HEK293T (cell line): ENCODE results near the gene RPL13.

Experiments used
- CTCF ChIA-PET: fragments of 350-600 bp; formaldehyde crosslinking; extraction: SDS; loops from one replicate; lab custom pipeline; 2021; ENCODE audit warnings: antibody characterized with exemption, inconsistent platforms; lab: Yijun Ruan, JAX
- POLR2A ChIA-PET: fragments of 350-600 bp; formaldehyde crosslinking; extraction: SDS; loops from one replicate; lab custom pipeline; 2020; ENCODE audit warnings: antibody characterized with exemption, inconsistent platforms; lab: Yijun Ruan, JAX
- DNase-seq: peaks from one replicate; pipeline ENCODE4 v3.0.0; 2012; ENCODE audit warnings: mixed read lengths; ENCODE audit errors: extremely low spot score
- ARNT ChIP-seq: fragments of 450-650 bp; IDR thresholded peaks from 2 replicates; pipeline ENCODE4 v1.6.1; 2017; ENCODE audit warnings: mild to moderate bottlenecking
- BHLHE40 ChIP-seq: fragments of 450-650 bp; IDR thresholded peaks from 2 replicates; pipeline ENCODE4 v1.6.1; 2016; ENCODE audit warnings: mild to moderate bottlenecking, moderate library complexity, borderline replicate concordance
- CTBP1 ChIP-seq: fragments of 450-650 bp; IDR thresholded peaks from 2 replicates; pipeline ENCODE4 v1.6.1; 2016; ENCODE audit warnings: borderline replicate concordance
- ELF4 ChIP-seq: fragments of 450-650 bp; IDR thresholded peaks from 2 replicates; pipeline ENCODE4 v1.6.1; 2017; ENCODE audit warnings: antibody characterized with exemption
- FOXA1 ChIP-seq: fragments of 450-650 bp; IDR thresholded peaks from 2 replicates; pipeline ENCODE4 v1.6.1; 2016; ENCODE audit warnings: mild to moderate bottlenecking
- FOXK2 ChIP-seq: fragments of 450-650 bp; IDR thresholded peaks from 2 replicates; pipeline ENCODE4 v1.6.1; 2016; ENCODE audit warnings: mild to moderate bottlenecking
- FOXM1 ChIP-seq: fragments of 450-650 bp; IDR thresholded peaks from 2 replicates; pipeline ENCODE4 v1.6.1; 2017; ENCODE audit warnings: mild to moderate bottlenecking, borderline replicate concordance
- HDGF ChIP-seq: fragments of 450-650 bp; IDR thresholded peaks from 2 replicates; pipeline ENCODE4 v1.6.1; 2017; ENCODE audit warnings: antibody characterized with exemption, borderline replicate concordance
- L3MBTL2 ChIP-seq: fragments of 450-650 bp; conservative IDR thresholded peaks from 2 replicates; pipeline ENCODE4 v1.6.1; 2016; ENCODE audit warnings: mild to moderate bottlenecking
- LEF1 ChIP-seq: fragments of 450-650 bp; IDR thresholded peaks from 2 replicates; pipeline ENCODE4 v1.6.1; 2017; ENCODE audit warnings: mild to moderate bottlenecking, borderline replicate concordance
- NFRKB ChIP-seq: fragments of 450-650 bp; IDR thresholded peaks from 2 replicates; pipeline ENCODE4 v1.6.1; 2016; ENCODE audit warnings: mild to moderate bottlenecking, moderate library complexity
- PKNOX1 ChIP-seq: fragments of 450-650 bp; IDR thresholded peaks from 2 replicates; pipeline ENCODE4 v1.6.1; 2016
- SP1 ChIP-seq: fragments of 450-650 bp; IDR thresholded peaks from 2 replicates; pipeline ENCODE4 v1.6.1; 2017
- SUZ12 ChIP-seq: fragments of 450-650 bp; IDR thresholded peaks from 2 replicates; pipeline ENCODE4 v1.6.1; 2016; ENCODE audit warnings: mild to moderate bottlenecking
- TARDBP ChIP-seq: fragments of 450-650 bp; IDR thresholded peaks from 2 replicates; pipeline ENCODE4 v1.6.1; 2016
- ZNF384 ChIP-seq: fragments of 450-650 bp; IDR thresholded peaks from 2 replicates; pipeline ENCODE4 v1.6.1; 2016

Gene RPL13

GRCh38 chr16:89547291-89547690 is 13.2 kb upstream of the RPL13 start:
- DNase-seq: no peak
- no peak for TF ChIP-seq TARDBP
- ChIA-PET CTCF (no interaction called here), POLR2A (no interaction called here)

GRCh38 chr16:89547860-89548259 is 12.6 kb upstream of the RPL13 start:
- no peak for TF ChIP-seq FOXM1
- TF ChIP-seq TARDBP: no peak
- TF ChIP-seq SUZ12: no peak
- TF ChIP-seq ARNT: no peak
- no peak for TF ChIP-seq BHLHE40
- TF ChIP-seq LEF1: no peak
- no peak for TF ChIP-seq SP1
- no peak for TF ChIP-seq NFRKB
- no peak for TF ChIP-seq CTBP1
- no peak for TF ChIP-seq ELF4
- TF ChIP-seq HDGF: no peak
- TF ChIP-seq FOXA1: no peak
- no peak for TF ChIP-seq ZNF384
- TF ChIP-seq L3MBTL2: no peak
- TF ChIP-seq FOXK2: no peak
- TF ChIP-seq PKNOX1: no peak
- CTCF ChIA-PET: interaction anchor here (1.5 kb wide), 1 partner anchor 10 kb away, joined by 5 read pairs; no protein-coding TSS in a partner anchor
- POLR2A ChIA-PET: no interaction called here
- DNase-seq: no peak

GRCh38 chr16:89548344-89549006 is 12.0 kb upstream of the RPL13 start:
- ChIA-PET POLR2A (no interaction called here), CTCF (interaction anchor here (1.5 kb wide), 1 partner anchor 9 kb away, joined by 5 read pairs; no protein-coding TSS in a partner anchor)
- TF ChIP-seq FOXM1: no peak
- TF ChIP-seq FOXA1: no peak
- no peak for TF ChIP-seq TARDBP
- TF ChIP-seq LEF1: no peak
- TF ChIP-seq L3MBTL2: no peak
- TF ChIP-seq SUZ12: no peak
- TF ChIP-seq ELF4: no peak
- TF ChIP-seq SP1: no peak
- no peak for TF ChIP-seq ZNF384
- no peak for TF ChIP-seq NFRKB
- no peak for TF ChIP-seq ARNT
- no peak for DNase-seq

GRCh38 chr16:89549007-89549700 is 11.3 kb upstream of the RPL13 start:
- no peak for DNase-seq
- no peak for TF ChIP-seq SUZ12
- no peak for TF ChIP-seq PKNOX1
- ChIA-PET CTCF (interaction anchor here (1.5 kb wide), 1 partner anchor 8 kb away, joined by 5 read pairs; no protein-coding TSS in a partner anchor), POLR2A (interaction anchor here (1.3 kb wide), 1 partner anchor 10 kb away, joined by 3 read pairs; no protein-coding TSS in a partner anchor)

- POLR2A ChIA-PET: interaction anchor here (1.3 kb wide), 1 partner anchor 9 kb away, joined by 3 read pairs; no protein-coding TSS in a partner anchor
- TF ChIP-seq ZNF384 (no peak), BHLHE40 (no peak)
- CTCF ChIA-PET: no interaction called here
- no peak for DNase-seq
Observed at GRCh38 chr16:89550421-89551007, 10.0 kb upstream of the RPL13 start.

GRCh38 chr16:89552329-89552728 is 8.2 kb upstream of the RPL13 start:
- ChIA-PET POLR2A (no interaction called here), CTCF (no interaction called here)
- TF ChIP-seq CTBP1: no peak
- no peak for TF ChIP-seq FOXA1
- TF ChIP-seq LEF1: no peak
- no peak for DNase-seq

- ChIA-PET POLR2A (no interaction called here), CTCF (interaction anchor here (0.9 kb wide), 1 partner anchor 244 kb away, joined by 3 read pairs; no protein-coding TSS in a partner anchor)
- no peak for TF ChIP-seq ZNF384
- TF ChIP-seq SUZ12: no peak
- no peak for TF ChIP-seq BHLHE40
- no peak for TF ChIP-seq L3MBTL2
- TF ChIP-seq CTBP1: no peak
- no peak for TF ChIP-seq PKNOX1
- no peak for TF ChIP-seq ARNT
- no peak for TF ChIP-seq FOXA1
- no peak for TF ChIP-seq ELF4
- no peak for TF ChIP-seq TARDBP
- no peak for TF ChIP-seq FOXK2
- DNase-seq: no peak
Observed at GRCh38 chr16:89552913-89553312, 7.6 kb upstream of the RPL13 start.
